Amniotic epithelial cell (primary cell): ENCODE results near the gene DOHH.

ENCODE experiments used
- DNase-seq: peaks from one replicate; pipeline ENCODE4 v3.0.0-alpha.2; 2010; ENCODE audit warnings: low read depth

DOHH gene

GRCh38 chr19:3501780-3502179 lies 1.3 kb upstream of the DOHH start:
- no peak for DNase-seq

- DNase-seq, result no peak
These were observed 591 bp downstream of the DOHH start for GRCh38 chr19:3499738-3500428.

- DNase-seq, result no peak
These were observed 2.5 kb downstream of the DOHH start for GRCh38 chr19:3497757-3498520.

- DNase-seq, result no peak
These were observed 3.8 kb downstream of the DOHH start for GRCh38 chr19:3496392-3497273.

- no peak for DNase-seq
These were observed 5.9 kb downstream of the DOHH start for GRCh38 chr19:3494559-3494958.

DNA sequence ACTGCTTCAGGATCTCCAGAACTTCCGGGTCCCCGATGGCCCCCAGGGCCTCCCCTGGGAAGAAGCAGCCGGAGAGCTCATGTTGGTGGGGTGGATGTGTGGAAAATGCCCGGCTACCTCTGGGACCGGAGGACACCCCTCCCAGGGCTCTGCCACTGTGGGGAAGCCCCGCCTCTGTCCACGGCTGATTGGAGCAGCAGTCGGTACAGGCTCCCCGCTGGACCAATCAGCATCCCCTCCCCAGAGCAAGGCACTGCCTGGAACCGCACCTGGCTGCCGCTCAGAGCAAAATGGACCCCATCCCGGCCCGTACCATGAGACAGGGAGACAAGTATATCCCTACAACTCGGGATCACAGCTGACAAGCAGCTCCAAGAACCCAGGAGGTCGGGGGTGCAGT lies 6.4 kb downstream of the DOHH start:
- peak; percentile 52 for DNase-seq

GRCh38 chr19:3493651-3494050 lies 6.8 kb downstream of the DOHH start:
- no peak for DNase-seq

DNA sequence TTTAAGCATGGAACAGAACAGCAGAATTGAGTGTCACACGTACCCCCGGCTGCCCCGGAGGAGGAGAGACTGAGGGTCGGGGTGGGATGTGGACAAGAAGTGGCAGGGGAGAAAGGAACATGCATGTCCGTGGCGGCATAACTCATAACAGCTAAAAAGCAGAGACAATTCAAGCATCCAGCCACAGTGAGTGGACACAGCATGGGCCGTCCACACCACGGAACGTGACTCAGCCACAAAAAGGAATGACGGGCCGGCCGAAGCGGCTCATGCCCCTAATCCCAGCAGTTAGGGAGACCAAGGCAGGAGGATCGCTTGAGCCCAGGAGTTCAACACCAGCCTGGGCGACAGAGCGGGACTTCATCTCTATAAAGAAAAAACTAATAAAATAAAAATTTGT lies 7.6 kb downstream of the DOHH start:
- DNase-seq, result no peak

DNA sequence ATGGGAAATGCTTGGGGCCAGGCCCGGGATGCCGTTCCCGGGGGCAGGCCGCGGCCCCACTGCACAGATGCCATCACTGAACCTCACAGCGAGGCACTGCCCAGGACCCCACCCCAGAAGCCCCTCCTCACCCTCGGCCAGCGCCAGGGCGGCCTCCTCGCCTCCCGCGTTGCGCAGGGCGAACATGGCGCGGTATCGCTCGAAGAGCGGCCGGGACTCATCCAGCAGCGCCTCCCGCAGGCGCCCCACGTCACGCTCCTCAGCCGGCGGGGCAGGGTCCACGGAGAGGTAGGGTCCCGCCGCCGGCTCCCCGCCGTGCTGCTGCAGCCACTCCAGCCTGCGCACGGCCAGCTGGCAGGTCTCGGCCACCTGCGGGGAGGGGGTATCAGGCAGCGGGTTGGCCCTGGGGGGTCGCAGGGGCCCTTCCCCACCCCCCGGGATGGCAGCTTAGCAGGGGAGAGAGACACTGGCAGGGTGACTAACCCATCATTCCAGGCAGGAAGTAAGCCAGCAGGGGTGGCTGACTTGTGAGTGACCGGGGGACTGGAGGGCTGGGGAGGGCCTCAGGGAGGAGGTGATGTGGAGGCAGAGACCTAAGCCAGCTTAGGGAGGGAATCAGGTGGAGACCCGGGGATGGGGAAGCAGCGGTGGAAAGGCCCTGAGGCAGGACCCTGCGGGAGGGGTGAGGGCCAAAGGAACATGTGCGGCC lies 8.2 kb downstream of the DOHH start:
- DNase-seq, result no peak

DNA sequence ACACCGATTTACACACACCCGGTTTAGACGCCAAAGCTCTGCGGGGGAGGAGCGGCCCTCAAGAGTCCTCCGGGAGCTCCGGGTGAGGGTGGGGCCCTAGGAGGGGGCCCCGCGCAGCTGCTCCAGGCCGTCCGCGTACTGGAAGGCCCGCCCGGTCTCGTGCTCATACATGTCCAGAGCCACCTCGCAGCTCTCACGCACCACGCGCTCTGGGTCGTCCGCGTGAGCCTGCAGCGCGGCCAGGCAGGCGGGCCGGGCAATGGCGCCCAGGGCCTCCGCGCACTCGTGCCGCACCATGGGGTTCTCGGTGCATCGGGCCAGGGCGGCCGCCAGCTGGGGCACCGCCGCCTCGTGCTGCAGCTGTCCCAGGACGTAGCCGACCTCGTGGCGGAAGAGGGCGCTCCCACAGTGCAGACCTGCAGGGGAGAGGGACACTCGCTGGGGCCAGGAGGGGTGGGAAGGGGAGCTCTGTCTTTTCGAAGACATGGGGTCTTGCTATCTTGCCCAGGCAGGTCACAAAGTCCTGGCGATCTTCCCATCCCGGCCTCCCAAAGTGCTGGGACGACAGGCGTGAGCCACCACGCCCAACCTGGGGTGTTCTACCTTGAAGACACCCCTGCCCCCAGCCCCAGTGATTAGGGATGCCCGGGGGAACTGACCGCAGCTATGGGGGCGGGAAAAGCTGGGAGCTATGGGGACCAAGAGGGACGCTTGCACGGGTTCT lies 8.9 kb downstream of the DOHH start:
- DNase-seq, result no peak

GRCh38 chr19:3483226-3483628 lies 17.2 kb downstream of the DOHH start, which contains the start of gene SMIM44:
Gene SMIM44 (minus strand): TSS chr19:3483441. CDS start chr19:3483403, 38 bp downstream.
- DNase-seq, result no peak

- DNase-seq, result no peak
These were observed 17.8 kb downstream of the DOHH start for GRCh38 chr19:3482507-3483225.

DNA sequence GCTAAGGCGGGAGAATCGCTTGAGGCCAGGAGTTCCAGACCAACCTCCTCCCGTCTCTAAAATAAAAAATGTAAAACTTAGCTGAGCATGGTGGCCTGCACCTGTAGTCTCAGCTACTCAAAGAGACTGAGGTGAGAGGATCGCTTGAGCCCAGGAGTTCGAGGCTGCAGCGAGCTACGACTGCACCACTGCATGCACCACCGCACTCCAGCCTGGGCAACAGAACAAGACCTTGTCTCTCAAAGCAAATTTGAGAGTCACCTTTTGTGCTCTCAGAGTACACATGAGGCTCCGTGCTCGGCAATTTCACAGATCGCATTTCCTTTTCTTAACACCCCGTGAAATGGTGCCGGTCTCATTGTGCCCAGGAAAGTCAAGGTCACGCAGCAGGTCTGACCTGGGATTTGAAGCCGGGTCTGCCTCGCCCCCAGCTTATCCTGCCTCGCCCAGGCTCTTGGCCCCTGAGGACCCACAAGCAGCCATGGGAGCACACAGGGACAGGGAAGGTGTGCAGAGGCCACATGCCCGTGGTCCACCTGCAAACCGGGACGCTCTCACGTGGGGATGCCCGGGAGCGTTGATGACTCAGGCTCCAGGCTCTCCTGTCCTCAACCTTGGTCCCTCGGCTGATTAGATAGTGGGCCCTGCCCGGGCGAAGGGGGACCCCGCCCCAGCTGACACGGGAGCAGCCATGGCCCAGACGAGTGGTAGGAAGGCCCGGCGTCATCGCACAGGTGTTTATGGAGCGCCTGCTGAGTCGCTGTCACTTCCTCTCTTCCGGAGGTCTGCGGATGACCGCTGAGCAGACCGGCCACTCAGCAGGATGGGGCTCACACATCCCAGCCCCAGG lies 19.0 kb downstream of the DOHH start:
- no peak for DNase-seq

GRCh38 chr19:3480383-3481091 lies 19.9 kb downstream of the DOHH start, which contains the start of gene SMIM24:
Gene SMIM24 (minus strand): TSS chr19:3480525. CDS start chr19:3480463, 62 bp downstream.
- no peak for DNase-seq

DNA sequence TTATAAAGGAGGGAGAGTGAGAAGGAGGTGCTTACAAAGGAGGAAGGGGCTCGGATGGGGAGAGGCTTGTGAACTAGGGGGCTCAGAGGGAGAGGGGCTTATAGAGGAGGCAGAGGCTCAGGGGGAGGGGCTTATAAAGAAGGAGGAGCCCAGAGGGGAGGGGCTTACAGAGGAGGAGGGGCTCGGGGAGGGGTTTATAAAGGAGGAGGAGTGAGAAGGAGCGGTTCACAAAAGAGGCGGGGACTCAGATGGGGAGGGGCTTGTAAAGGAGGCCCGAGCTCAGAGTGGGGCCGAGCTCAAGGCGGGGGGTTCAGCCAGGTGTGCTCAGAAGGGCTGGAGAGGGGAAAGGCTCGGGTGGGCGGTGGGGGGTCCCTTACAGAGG lies 20.6 kb downstream of the DOHH start:
- no peak for DNase-seq

GRCh38 chr19:3479177-3479833 lies 21.2 kb downstream of the DOHH start:
- no peak for DNase-seq

DNA sequence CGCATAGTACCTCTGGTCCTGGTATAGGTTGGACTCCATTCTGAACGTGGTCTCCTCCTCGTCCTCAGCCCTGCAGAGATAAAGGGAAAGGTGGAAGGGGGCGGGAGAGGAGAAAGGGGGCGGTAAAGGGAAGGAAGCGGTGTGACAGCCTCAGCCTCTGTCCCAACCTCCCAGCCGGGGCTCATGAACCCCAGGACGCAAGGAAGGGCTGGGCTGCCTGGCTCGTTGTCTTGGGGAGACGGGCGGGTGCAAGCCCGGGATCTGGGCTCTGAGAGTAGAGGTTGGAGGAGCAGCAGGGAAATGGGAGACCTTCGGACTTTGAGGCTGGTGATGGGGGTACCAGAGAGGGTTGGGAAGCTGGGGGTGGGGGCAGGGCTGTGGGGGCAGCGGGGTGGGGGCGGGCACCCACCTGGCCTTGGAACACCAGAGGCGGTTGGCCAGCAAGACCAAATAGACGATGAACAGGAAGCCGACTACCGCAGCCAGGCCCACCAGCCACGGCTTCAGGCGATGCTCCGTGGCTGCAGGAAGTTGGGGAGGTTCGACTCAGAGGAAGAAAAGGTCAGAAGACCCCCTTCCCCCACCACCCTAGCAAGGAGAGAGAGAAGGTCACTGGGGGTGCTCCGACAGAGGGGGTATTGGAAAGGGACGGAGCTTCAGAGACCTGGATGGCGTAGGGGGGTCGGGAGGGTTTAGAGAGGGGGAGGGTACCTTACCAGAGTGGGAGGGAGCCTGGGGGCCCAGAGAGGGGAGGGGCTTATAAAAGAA lies 21.9 kb downstream of the DOHH start:
- DNase-seq, result no peak

GRCh38 chr19:3477951-3478350 lies 22.5 kb downstream of the DOHH start:
- DNase-seq, result no peak
